ENCODE measurements around the gene ZNF396. TPM values are rescaled to one million over a fixed set of nuclear protein-coding genes. Genes with fewer than 3 reads are reported as not detected.

The ZNF396 gene
- total and polyA plus RNA-seq, 2 experiments from 2014 or later, result 2.8 to 3.8 TPM

DNA sequence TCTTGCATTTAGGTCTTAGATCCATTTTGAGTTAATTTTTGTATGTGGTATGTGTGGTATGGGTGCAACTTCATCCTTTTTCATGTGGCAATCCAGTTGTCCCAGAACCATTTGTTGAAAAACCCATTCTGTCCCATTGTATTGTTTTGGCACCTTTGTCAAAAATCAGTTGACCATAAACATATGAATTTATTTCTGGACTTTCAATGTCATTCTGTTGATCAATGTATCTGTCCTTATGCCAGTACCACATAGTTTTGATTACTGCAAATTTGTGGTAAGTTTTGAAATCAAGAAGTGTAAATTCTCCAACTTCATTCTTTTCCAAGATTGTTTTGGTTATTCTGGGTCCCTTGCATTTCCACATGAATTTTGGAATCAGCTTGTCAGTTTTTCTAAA lies 16.6 kb upstream of the ZNF396 start:
- H3K27ac ChIP-seq, result no peak overlapping the region
- DNase-seq (ENCODE audit: low read depth in 1 of 2, low spot score in 1 of 2), result no peak
- H3K9me3 ChIP-seq (ENCODE audit: low read depth), result peaks cover 3% of the 10 kb centered on the region
- H3K36me3 ChIP-seq, result no peaks in the 10 kb centered on the region
- TF ChIP-seq, protein P1, sequence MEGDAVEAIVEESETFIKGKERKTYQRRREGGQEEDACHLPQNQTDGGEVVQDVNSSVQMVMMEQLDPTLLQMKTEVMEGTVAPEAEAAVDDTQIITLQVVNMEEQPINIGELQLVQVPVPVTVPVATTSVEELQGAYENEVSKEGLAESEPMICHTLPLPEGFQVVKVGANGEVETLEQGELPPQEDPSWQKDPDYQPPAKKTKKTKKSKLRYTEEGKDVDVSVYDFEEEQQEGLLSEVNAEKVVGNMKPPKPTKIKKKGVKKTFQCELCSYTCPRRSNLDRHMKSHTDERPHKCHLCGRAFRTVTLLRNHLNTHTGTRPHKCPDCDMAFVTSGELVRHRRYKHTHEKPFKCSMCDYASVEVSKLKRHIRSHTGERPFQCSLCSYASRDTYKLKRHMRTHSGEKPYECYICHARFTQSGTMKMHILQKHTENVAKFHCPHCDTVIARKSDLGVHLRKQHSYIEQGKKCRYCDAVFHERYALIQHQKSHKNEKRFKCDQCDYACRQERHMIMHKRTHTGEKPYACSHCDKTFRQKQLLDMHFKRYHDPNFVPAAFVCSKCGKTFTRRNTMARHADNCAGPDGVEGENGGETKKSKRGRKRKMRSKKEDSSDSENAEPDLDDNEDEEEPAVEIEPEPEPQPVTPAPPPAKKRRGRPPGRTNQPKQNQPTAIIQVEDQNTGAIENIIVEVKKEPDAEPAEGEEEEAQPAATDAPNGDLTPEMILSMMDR (IDR thresholded peaks at IDR 0.05; ENCODE audit: low read depth, low read length), result no peak
- H3K27me3 ChIP-seq, result no peaks in the 10 kb centered on the region
- no peaks in the 10 kb centered on the region for H3K4me1 ChIP-seq (ENCODE audit: low read depth)
- H3K4me3 ChIP-seq, result no peak overlapping the region

DNA sequence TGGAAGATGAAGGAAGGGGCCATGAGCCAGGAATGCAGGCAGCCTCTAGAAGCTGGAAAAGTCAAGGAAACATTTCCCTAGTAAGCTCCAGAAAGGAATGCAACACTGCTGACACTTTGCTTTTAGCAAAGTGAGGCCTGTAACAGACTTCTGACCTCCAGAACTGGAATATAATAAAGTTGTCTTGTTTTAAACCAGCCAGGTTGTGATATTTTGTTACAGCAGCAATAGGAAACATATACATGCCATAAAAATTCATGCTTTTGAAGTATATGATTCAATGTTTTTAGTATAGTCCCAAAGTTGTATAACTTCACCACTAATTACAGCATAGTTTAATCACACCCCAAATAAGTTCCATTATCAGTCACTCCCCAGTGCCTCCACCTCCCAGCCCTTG lies 15.2 kb upstream of the ZNF396 start:
- Histone ChIP-seq H3K36me3 (no peaks in the 10 kb centered on the region), H3K4me1 (ENCODE audit: low read depth) (no peaks in the 10 kb centered on the region), H3K27me3 (no peaks in the 10 kb centered on the region), H3K4me3 (no peak overlapping the region), H3K9me3 (ENCODE audit: low read depth) (peaks cover 3% of the 10 kb centered on the region), H3K27ac (no peak overlapping the region)
- TF ChIP-seq, protein P1 (IDR thresholded peaks at IDR 0.05; ENCODE audit: low read depth, low read length), result no peak
- DNase-seq (ENCODE audit: low read depth in 1 of 2, low spot score in 1 of 2), result no peak

DNA sequence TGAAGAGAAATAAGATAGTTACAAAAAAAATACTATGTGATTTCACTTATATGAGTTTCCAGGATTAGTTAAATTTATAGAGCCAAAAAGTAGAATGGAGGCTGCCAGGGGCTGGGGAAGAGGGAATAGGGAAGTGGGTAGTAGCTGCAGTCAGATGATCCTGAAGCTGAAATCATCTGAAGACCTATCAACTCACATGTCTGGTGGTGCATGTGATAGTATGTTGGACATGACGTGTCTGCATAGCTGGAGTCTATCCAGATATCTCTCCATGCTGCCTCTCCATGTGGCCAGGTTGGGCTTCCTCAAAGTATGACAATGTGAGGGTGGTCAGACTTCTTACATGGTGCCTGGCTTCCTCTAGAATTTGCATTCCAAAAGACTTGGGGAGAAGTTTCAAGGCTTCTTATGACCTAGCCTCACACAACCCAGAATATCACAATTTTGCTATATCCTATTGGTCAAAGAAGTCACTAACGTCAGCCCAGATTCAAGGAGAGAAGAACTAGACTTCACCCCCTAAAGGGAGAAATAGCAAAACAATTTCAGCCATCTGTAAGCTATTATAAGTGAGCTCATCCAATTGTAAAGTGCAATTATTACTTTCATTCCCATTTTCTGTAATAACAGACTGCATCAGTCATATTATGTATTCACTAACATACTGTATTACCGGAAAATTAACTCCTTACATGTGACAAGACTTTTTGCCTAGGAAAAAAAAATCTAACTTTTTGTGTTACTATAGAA lies 14.0 kb upstream of the ZNF396 start:
- Histone ChIP-seq H3K27ac (no peak overlapping the region), H3K36me3 (no peaks in the 10 kb centered on the region), H3K4me1 (ENCODE audit: low read depth) (no peaks in the 10 kb centered on the region), H3K4me3 (no peak overlapping the region), H3K9me3 (ENCODE audit: low read depth) (peaks cover 3% of the 10 kb centered on the region), H3K27me3 (no peaks in the 10 kb centered on the region)
- no peak for DNase-seq (ENCODE audit: low read depth in 1 of 2, low spot score in 1 of 2)
- TF ChIP-seq, protein P1 (IDR thresholded peaks at IDR 0.05; ENCODE audit: low read depth, low read length), result no peak

DNA sequence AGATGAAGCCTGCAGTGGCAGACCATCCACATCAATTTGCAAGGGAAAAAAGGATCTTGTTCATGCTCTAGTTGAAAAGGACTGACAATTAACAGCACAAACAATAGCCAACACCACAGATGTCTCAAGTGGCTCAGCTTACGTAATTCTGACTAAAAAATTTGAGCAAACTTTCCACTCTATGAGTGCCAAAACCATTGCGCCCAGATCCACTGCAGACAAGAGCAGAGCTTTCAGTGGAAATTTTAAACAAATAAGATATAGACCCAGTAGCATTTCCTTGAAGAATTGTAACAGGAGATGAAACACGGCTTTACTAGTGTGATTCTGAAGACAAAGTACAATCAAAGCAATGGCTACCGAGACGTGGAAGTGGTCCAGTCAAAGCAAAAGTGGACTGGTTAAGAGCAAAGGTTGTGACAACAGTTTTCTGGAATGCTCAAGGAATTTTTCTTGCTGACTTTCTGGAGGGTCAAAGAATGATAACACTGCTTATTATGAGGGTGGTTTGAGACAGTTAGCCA lies 12.0 kb upstream of the ZNF396 start:
- H3K36me3 ChIP-seq, result no peaks in the 10 kb centered on the region
- DNase-seq (ENCODE audit: low read depth in 1 of 2, low spot score in 1 of 2), result peak in 1 of 2 donors; percentile 83
- no peaks in the 10 kb centered on the region for H3K27me3 ChIP-seq
- no peaks in the 10 kb centered on the region for H3K4me1 ChIP-seq (ENCODE audit: low read depth)
- no peak overlapping the region for H3K27ac ChIP-seq
- TF ChIP-seq, protein P1 (IDR thresholded peaks at IDR 0.05; ENCODE audit: low read depth, low read length), result no peak
- H3K9me3 ChIP-seq (ENCODE audit: low read depth), result peaks cover 3% of the 10 kb centered on the region
- H3K4me3 ChIP-seq, result no peak overlapping the region

DNA sequence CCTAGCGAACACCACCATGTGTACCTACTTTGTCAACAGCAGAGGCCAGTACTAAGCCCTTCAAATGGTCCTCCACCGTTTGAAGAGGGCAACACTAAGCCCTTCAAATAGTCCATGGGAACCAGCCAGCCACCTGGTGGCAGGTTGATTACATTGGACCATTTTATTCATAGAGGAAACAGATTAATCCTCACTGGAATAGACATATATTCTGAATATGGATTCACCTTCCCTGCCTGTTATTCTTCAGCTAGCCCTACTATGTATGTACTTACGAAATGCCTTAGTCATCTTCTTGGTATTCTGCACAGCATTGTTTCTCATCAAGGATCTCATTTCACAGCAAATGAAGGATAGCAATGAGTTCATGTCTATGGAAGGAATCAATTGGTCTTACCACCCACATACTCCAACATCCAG lies 10.0 kb upstream of the ZNF396 start:
- Histone ChIP-seq H3K36me3 (no peaks in the 10 kb centered on the region), H3K4me3 (no peak overlapping the region), H3K27ac (no peak overlapping the region), H3K4me1 (ENCODE audit: low read depth) (no peaks in the 10 kb centered on the region), H3K9me3 (ENCODE audit: low read depth) (no peaks in the 10 kb centered on the region), H3K27me3 (no peaks in the 10 kb centered on the region)
- peak in 1 of 2 donors; percentile 12 for DNase-seq (ENCODE audit: low read depth in 1 of 2, low spot score in 1 of 2)
- TF ChIP-seq, protein P1 (IDR thresholded peaks at IDR 0.05; ENCODE audit: low read depth, low read length), result no peak
